Measurements from ENCODE around the gene H6PD. TPM values are rescaled to one million over a fixed set of nuclear protein-coding genes. Genes with fewer than 3 reads are reported as not detected.

H6PD gene
- total RNA-seq, 4 donors from 2014 or later, result 27.0 to 62.2 (median 44.0) TPM

DNA sequence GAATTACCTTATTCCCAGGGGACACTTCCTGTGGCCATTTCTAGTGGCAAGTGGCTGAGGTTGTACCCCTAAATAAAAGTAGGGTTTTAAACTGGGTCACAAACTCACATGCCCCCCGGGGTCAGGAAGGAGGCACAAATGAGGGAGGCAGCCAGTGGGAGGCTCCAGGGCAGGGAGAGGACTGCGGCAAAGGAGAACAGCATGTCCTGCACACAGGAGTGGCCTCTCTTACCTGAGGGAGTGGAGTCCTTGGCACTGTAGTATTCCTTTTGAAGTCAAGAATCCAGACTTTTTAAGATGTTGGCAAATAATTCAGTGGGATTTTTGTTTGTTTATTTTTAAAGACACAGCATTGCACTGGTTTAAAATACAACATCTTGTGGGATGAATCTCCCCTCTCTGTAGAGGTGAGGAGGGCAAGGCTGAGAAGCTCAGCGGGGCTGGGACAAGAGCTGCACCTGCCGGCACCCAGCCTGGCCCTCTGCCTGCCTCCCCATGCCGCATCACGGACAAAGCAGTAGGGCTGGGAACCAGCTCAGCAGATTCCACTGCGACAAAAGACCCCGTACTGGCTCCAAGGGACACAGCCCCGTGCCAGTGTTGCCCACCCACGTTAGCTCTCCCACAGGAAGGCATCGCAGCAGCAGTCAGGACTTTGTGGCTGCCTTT, 80.3 kb downstream of the H6PD start:
- Histone ChIP-seq H3K4me1 (peaks cover 2 to 99% (median 50%) of the 10 kb centered on the region in 3 donors), H3K4me3 (no peak overlapping the region), H3K9me3 (no peaks in the 10 kb centered on the region), H3K36me3 (peaks cover 0 to 11% of the 10 kb centered on the region in 2 donors), H3K27me3 (no peaks in the 10 kb centered on the region), H3K27ac (peak overlapping the region in 3 of 4 donors; percentile 40 to 88 (median 80))
- WGBS, 2 donors (ENCODE audit: low coverage in 1 of 2), result 65% methylated on average over 5 of the region's 11 CpGs; no CpG with 5 or more reads in 1 of the 2 donors
- TF ChIP-seq POLR2AphosphoS5 (IDR thresholded peaks at IDR 0.05) (no peak), EP300 (IDR thresholded peaks at IDR 0.05) (no peak), POLR2A (IDR thresholded peaks at IDR 0.05) (no peak)
- TF ChIP-seq, protein P1, sequence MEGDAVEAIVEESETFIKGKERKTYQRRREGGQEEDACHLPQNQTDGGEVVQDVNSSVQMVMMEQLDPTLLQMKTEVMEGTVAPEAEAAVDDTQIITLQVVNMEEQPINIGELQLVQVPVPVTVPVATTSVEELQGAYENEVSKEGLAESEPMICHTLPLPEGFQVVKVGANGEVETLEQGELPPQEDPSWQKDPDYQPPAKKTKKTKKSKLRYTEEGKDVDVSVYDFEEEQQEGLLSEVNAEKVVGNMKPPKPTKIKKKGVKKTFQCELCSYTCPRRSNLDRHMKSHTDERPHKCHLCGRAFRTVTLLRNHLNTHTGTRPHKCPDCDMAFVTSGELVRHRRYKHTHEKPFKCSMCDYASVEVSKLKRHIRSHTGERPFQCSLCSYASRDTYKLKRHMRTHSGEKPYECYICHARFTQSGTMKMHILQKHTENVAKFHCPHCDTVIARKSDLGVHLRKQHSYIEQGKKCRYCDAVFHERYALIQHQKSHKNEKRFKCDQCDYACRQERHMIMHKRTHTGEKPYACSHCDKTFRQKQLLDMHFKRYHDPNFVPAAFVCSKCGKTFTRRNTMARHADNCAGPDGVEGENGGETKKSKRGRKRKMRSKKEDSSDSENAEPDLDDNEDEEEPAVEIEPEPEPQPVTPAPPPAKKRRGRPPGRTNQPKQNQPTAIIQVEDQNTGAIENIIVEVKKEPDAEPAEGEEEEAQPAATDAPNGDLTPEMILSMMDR (IDR thresholded peaks at IDR 0.05), result no peak
- ATAC-seq, result no peak

DNA sequence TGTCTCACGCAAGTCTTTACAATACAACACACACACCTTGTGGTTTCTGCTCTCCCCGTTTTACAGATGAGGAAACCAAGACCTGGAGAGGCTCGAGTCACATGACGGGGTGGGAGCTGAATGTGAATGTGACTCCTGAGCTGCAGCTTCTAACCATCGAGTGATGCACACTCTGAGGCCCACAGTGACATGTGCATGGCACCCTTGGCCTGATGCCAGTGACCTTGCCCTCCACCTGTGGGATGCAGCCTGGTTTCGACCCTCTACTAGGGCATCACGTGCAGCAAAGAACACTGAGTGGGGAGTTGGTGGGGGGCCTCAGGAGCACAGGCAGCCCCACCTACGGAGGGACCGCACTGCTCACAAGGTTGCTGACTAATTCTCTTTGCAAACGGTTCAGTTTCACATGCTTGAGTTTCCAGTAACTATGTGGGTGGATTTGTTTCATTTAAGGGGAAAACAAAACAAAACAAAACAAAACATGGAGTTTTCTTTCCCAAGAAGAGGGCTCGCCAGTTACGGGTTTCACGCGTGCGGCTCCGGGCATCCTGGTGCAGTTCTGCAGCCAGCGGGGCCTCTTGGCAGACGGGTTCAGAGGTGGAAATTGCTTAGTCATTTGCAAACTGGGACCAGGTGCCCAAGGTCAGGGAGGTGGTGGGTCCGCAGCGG, 81.0 kb downstream of the H6PD start:
- H3K4me3 ChIP-seq, result no peak overlapping the region
- no peaks in the 10 kb centered on the region for H3K27me3 ChIP-seq
- no peaks in the 10 kb centered on the region for H3K9me3 ChIP-seq
- ATAC-seq, result no peak
- peak overlapping the region in 3 of 4 donors; percentile 71 to 88 (median 80) for H3K27ac ChIP-seq
- peaks cover 0 to 12% of the 10 kb centered on the region in 2 donors for H3K36me3 ChIP-seq
- peaks cover 3 to 100% (median 57%) of the 10 kb centered on the region in 3 donors for H3K4me1 ChIP-seq
- WGBS, 2 donors (ENCODE audit: low coverage in 1 of 2), result 26 to 70% methylated on average over 8 to 14 of the region's 20 CpGs
- TF ChIP-seq EP300 (IDR thresholded peaks at IDR 0.05) (no peak), POLR2AphosphoS5 (IDR thresholded peaks at IDR 0.05) (peak; percentile 52), POLR2A (IDR thresholded peaks at IDR 0.05) (no peak)
- TF ChIP-seq, protein P1 (IDR thresholded peaks at IDR 0.05), result no peak

DNA sequence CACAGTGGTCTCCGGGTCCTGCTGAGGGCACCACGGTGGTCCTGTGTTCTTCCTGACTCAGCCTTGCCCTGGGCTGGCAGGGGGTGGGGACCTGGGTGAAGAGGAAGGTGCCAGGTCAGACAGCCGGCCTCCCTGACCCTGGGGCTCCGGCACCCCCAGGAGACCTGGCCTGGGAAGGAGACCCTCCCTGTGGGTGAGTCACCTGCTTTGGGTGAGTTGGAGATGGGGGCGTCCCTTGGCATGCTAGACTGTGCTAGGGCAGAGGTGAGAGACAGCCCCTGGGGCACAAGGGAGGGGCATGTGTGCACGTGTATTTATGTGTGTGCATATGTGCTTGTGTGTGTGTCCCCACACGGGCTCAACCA, 81.5 kb downstream of the H6PD start:
- Histone ChIP-seq H3K27me3 (no peaks in the 10 kb centered on the region), H3K4me1 (peaks cover 3 to 100% (median 63%) of the 10 kb centered on the region in 3 donors), H3K27ac (peak overlapping the region in 3 of 4 donors; percentile 71 to 88 (median 80)), H3K9me3 (no peaks in the 10 kb centered on the region), H3K4me3 (no peak overlapping the region), H3K36me3 (peaks cover 0 to 12% of the 10 kb centered on the region in 2 donors)
- TF ChIP-seq, protein P1 (IDR thresholded peaks at IDR 0.05), result no peak
- no peak for TF ChIP-seq EP300 (IDR thresholded peaks at IDR 0.05)
- no peak for TF ChIP-seq POLR2AphosphoS5 (IDR thresholded peaks at IDR 0.05)
- TF ChIP-seq POLR2A (IDR thresholded peaks at IDR 0.05), result no peak
- no peak for ATAC-seq
- 33 to 57% methylated on average over 1 of the region's 7 CpGs for WGBS, 2 donors (ENCODE audit: low coverage in 1 of 2)

DNA sequence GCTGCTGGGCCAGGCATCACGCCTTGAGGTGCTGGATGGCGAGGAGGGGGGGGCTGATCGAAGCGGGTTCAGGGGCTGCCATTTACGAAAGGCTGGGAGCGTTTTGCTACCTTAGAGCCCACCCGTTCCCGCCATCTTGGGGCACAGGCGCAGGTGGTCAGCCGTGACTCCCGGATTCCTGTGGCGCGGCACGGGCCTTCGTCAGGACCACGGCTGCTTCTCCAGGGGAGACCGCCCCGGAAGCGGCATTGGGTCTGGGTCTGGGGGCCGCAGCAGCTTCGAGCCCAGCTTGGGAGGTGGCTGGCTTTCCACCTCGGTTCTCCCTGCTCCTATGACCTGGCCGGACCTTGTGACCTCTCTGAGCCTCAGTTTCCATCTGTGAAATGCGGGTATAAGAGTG, 81.9 kb downstream of the H6PD start:
- TF ChIP-seq EP300 (IDR thresholded peaks at IDR 0.05) (no peak), POLR2A (IDR thresholded peaks at IDR 0.05) (no peak), POLR2AphosphoS5 (IDR thresholded peaks at IDR 0.05) (no peak)
- TF ChIP-seq, protein P1 (IDR thresholded peaks at IDR 0.05), result no peak
- WGBS, 2 donors (ENCODE audit: low coverage in 1 of 2), result 60 to 90% methylated on average over 3 to 5 of the region's 24 CpGs
- H3K4me1 ChIP-seq, result peaks cover 3 to 100% (median 61%) of the 10 kb centered on the region in 3 donors

More for the DNA sequence above, 81.9 kb downstream of the H6PD start:
- Histone ChIP-seq H3K27me3 (no peaks in the 10 kb centered on the region), H3K9me3 (no peaks in the 10 kb centered on the region), H3K27ac (peak overlapping the region in 3 of 4 donors; percentile 71 to 88 (median 80)), H3K4me3 (no peak overlapping the region), H3K36me3 (peaks cover 0 to 12% of the 10 kb centered on the region in 2 donors)
- no peak for ATAC-seq

Measured in gastroesophageal sphincter (tissue), 4 donors.